Skin epidermis (tissue), 12 donors: Measurements from ENCODE around the gene KRT79.

Source experiments
- H3K27ac ChIP-seq, 21 experiments: fragments of 200-600 bp; sonication (generic) in 11 of 21; one replicate each; pipeline ENCODE4 v1.5.0; 2020; ENCODE audit warnings: mild to moderate bottlenecking in 3 of 21, inconsistent platforms in 2 of 21, moderate library complexity in 2 of 21
- H3K4me3 ChIP-seq, 7 experiments: fragments of 200-600 bp; sonication (generic) in 2 of 7; one replicate each; pipeline ENCODE4 v1.5.0; 2020; ENCODE audit warnings: inconsistent platforms in 2 of 7, mild to moderate bottlenecking in 2 of 7, moderate library complexity in 1 of 7

Gene KRT79

DNA sequence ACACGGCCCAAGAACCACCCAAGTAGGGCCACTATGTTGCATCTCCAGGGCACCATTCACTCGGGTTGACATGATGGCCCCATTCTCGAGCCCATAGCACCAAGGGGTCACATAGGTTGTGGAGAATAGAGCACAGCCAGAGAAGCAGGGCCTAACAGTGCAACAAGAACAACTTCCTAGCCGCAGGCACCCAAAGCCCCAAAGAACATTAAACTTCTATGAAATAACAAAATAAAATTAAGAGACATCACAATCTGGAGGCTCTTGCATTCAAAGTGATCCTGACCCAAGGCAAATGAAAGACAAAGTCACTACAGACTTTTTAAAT is 22.1 kb downstream of the KRT79 start:
- Histone ChIP-seq H3K27ac (no peak overlapping the region), H3K4me3 (no peak overlapping the region)

GRCh38 chr12:52811191-52812072 is 22.7 kb downstream of the KRT79 start:
- H3K27ac ChIP-seq = no peak overlapping the region

DNA sequence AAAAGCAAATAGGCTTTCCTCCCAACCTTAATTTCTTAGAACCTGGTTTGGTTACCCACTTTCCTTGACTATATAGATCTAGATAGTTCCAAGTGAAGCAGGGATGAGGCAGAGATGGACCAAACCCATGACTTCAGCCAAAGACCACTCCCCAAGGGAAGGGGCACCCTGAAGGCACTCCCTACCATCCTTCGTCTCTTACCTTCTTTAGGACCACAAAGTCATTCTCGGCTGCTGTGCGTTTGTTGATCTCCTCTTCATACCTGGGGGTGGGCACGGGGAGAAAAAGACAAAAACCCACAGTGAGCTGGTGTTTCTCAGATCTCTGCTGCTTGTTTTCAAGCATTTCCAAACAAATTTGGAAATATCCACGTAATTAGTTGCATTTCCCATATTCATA is 23.6 kb downstream of the KRT79 start:
- H3K27ac ChIP-seq = no peak overlapping the region
- no peak overlapping the region for H3K4me3 ChIP-seq

More at GRCh38 chr12:52811191-52812072, 22.7 kb downstream of the KRT79 start:
- H3K4me3 ChIP-seq = no peak overlapping the region

- H3K4me3 ChIP-seq = no peak overlapping the region
- H3K27ac ChIP-seq = no peak overlapping the region
Observed at GRCh38 chr12:52809166-52809565, 24.9 kb downstream of the KRT79 start.

DNA sequence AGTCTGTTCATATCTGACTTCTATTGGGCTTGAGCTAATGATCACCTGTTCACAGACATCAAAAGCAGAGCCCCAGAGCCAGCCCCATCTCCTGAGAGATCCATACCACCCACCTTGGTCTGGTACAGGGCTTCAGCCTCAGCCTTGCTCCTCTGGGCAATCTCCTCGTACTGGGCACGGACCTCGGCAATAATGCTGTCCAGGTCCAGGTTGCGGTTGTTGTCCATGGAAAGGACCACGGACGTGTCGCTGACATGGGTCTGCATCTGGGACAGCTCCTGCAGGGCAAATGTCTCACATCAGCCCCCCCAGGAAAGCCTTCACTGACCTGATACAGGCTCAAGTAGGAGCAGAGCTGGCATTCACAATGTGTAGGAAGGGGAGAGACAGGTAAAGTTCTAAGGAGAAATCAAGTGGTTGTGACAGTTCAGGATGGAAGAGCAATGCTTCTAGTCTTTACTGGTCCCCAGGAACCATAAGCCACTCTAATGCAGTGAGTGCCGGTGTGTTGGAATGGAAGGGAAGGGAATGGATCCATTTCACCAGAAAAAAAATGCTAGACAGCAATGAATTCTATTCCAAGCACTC is 25.4 kb downstream of the KRT79 start:
- Histone ChIP-seq H3K4me3 (no peak overlapping the region), H3K27ac (no peak overlapping the region)

DNA sequence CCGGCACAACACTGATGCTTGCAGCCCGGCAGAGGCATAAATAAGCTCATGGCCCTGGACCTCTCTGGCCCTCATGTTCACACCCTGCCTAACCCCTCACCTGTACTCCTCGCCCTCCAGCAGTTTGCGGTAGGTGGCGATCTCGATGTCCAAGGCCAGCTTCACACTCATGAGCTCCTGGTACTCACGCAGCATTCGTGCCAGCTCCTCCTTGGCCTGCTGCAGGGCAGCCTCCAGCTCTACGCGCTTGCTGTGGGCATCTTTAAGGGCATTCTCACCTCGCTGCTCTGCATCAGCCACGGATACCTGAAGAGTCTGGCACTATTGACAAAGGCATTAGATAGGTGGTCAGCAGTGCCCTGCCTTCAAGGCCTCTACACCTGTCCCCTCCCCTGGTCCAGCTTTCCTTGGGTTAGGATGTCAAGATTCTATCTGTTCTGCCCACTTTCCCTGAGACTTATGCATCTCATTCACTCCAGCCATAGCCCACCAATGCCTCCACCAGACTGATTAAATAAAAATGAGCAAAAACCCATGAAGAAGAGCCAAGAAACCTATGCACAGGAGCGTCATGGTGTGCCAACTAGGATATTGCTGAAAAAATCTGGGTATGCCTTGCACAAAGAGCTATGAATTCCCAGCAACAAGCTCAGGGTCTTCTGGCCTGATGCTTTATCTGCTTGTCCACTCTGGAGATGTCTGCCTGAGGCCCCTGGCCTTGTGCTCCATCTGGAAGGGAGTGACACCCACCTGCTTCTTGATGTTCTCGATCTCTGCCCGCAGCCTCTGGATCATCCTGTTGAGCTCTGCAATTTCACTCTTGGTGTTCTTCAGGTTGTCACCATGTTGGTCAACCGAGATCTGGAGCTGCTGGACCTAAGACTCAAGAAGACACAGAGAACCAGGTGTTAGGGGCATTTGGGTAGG is 26.3 kb downstream of the KRT79 start:
- H3K27ac ChIP-seq = no peak overlapping the region
- H3K4me3 ChIP-seq = no peak overlapping the region

DNA sequence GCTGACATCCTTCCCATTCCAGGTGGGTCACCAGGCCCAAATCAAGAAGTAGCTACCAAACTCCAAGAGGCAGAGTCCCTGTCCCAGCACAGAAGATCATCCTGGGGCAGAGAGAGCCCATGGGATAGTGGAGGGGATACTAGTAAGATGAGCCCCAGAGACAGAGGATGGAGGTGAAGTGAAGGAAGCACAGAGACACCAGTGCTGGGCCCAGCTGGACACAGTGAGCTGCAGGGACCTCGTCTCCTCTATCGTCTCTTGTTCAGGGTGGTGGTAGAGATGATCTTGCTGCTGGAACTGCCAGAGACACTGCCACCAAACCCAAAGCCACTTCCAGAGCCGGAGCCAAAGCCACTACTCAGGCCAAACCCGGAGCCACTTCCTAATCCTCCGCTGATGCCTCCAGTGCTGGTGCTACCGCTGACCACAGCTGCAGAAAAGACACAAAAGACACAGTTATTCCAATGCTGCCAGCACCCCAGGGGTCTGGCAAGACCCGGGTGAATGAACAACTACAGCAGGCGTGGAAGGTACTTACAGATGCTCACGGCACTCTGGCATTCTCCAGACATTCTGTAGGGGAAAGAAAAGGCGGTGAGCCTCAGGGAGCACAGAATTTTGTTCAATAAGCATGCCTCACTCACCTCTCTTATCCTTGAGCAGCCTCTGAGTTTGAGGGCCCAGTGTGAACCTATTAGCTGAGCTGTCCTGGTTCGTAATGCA is 27.1 kb downstream of the KRT79 start:
- H3K27ac ChIP-seq = no peak overlapping the region
- H3K4me3 ChIP-seq = no peak overlapping the region

DNA sequence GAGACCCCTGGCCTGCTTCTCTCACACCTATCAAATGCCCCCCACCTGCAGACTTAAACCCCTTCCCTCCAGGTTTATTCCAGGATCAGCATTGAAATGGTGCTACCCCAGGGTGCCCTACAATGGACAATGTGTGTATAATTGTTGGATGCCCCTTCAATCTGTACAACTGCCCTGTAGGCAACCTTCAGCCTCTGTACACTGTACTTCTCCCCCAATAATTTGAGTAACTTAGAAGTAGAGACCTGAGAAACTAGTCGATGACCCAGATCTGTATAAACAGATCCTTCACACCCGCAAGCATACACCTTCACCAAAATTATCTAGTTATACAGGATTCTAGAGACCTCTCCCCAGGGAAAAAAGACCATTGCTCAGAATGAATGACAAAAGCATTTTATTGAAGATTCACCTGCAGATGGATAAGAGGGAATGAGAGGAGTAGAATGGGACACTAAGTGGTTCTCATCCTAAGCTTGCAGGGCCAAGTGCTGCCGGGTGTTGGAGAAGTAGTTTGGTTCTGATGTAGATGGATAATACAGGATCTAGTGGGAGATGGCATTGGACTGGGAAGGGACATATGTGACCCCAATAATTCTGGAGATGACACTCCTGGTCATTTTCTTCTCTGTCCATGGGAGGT is 27.8 kb downstream of the KRT79 start:
- Histone ChIP-seq H3K4me3 (no peak overlapping the region), H3K27ac (no peak overlapping the region)

DNA sequence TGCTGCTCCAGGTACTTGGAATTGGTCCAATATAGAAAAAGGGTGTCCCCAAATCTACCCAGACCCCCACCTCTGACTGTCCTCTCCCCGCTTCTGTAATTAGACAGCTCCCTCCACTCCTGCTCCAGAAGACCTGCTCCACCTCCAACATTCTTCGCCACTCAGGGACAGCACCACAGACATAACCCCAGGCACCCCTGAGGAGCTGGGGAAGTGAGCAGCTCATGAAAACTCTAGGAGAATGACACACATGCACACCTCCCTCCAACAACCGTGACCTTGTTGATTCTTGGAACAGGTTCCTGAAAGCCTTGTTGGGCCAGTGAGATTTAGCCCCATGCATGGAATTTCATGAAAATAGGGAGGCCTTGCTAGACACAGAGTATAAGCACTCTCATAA is 28.4 kb downstream of the KRT79 start:
- no peak overlapping the region for H3K4me3 ChIP-seq
- no peak overlapping the region for H3K27ac ChIP-seq

- Histone ChIP-seq H3K4me3 (no peak overlapping the region), H3K27ac (no peak overlapping the region)
Observed at GRCh38 chr12:52805000-52805399, 29.1 kb downstream of the KRT79 start.

GRCh38 chr12:52802442-52802841 is 31.7 kb downstream of the KRT79 start:
- H3K4me3 ChIP-seq = no peak overlapping the region

GRCh38 chr12:52801773-52802172 is 32.3 kb downstream of the KRT79 start:
- Histone ChIP-seq H3K27ac (no peak overlapping the region), H3K4me3 (no peak overlapping the region)

More at GRCh38 chr12:52802442-52802841, 31.7 kb downstream of the KRT79 start:
- no peak overlapping the region for H3K27ac ChIP-seq

GRCh38 chr12:52800259-52800917 is 33.7 kb downstream of the KRT79 start:
- no peak overlapping the region for H3K27ac ChIP-seq
- no peak overlapping the region for H3K4me3 ChIP-seq

DNA sequence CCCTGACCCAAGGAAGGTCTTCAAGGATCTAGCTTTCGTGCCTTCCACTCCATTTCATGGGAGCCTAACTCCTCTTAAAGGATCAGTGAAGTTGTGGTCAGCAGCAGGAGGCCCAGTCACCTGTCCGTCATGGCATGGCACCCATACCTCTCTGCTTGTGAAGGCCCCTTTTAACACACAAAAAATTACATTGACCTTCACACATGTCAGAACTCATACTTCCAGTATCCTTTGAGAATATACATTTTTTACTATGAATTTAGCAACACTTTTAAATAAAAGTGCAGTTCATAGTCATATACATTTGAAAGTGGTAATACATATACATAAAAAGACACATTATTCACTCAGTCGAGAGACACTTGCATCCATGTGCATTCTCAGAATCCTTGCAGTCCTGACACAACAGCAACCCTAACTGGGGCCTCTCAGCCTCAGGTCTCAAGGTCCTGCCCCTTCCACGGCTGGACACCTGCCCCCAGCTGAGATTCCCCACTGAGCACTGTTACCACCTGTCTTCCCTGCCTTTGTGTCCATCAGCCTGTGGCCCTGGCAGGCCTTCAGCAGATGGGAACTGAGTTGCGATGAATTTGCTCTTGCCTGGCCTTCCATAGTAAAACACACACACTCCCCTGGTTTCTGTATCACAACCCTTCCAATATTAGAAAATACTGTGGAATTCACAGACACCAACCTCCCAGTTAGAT is 34.5 kb downstream of the KRT79 start:
- Histone ChIP-seq H3K4me3 (no peak overlapping the region), H3K27ac (no peak overlapping the region)

DNA sequence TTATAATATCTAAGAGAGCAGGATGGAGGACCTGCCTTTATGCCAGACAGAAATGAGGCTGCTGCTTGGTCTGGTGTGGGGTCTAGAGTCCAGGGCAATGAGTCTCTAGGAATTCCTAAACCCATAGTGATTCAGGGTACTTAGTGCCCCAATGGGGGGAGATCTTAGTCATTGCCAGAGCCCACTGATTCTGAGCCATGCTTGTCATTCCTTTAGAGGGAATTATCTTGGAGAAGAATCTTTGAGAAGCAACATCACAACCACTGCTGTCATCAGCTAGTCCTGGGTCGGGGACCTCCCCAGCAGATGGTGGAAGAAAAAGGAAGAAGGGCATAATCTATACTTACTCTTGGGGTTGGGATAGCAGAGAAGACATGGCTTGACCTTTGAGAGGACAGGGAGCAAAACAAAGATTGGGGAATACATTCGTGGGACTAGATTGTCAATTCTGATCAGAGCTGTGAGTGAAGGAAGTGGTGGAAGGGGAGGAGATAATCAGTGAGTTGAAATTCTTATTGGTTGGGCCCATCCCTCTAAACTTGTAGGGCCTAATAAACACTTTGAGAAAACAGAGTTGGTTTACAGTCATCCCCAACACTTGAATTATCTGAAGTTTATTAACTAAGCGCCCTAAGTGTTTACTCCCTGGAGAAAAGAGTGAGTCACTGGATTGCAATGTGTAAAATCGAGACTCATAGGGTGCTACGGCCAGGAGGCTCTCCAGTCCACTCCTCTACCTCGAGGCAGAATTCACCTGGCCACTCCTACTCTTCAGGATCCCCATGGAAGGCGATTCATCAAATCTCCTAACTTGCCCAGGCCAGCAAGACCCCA is 35.2 kb downstream of the KRT79 start:
- H3K4me3 ChIP-seq = no peak overlapping the region
- H3K27ac ChIP-seq = no peak overlapping the region

GRCh38 chr12:52798003-52798670 is 36.0 kb downstream of the KRT79 start:
- H3K4me3 ChIP-seq = no peak overlapping the region
- H3K27ac ChIP-seq = no peak overlapping the region

GRCh38 chr12:52797529-52797894 is 36.6 kb downstream of the KRT79 start:
- no peak overlapping the region for H3K27ac ChIP-seq

More at GRCh38 chr12:52797529-52797894, 36.6 kb downstream of the KRT79 start:
- no peak overlapping the region for H3K4me3 ChIP-seq
